OCI-LY7 (cell line): Measurements from ENCODE around the gene BTNL2. TPM values are rescaled to one million over a fixed set of nuclear protein-coding genes. Genes with fewer than 3 reads are reported as not detected.

Experiments
- BruUV-seq: library from RNA; stranded (reverse); fragments of 400-500 nt; replicated peaks from 2 replicates; lab custom pipeline; 2021; lab: Mats Ljungman, UMichigan
- CTCF ChIA-PET: fragments of 300-600 bp; sonication (Branson Sonifier 250); formaldehyde crosslinking; loops from one replicate; lab custom pipeline; 2022; ENCODE audit warnings: antibody characterized with exemption; ENCODE audit not compliant: unreplicated experiment; lab: Charles Lee
- POLR2A ChIA-PET: fragments of 300-600 bp; sonication (Branson Sonifier 250); formaldehyde crosslinking; loops from one replicate; lab custom pipeline; 2022; ENCODE audit warnings: antibody characterized with exemption; lab: Charles Lee
- DNase-seq: peaks from one replicate; pipeline ENCODE4 v3.0.0-alpha.2; 2015; ENCODE audit warnings: low spot score
- H2AFZ ChIP-seq: fragments of 200-600 bp; sonication (generic), shearing (Covaris generic); 2 replicates; pipeline ENCODE4 v1.6.1; 2014; ENCODE audit warnings: mild to moderate bottlenecking, antibody characterized with exemption, low read length, moderate library complexity
- H3K27ac ChIP-seq: fragments of 200-600 bp; sonication (generic); 2 replicates; pipeline ENCODE4 v1.5.1; 2014; ENCODE audit warnings: mixed run types, low read depth, mild to moderate bottlenecking, moderate library complexity, low read length, inconsistent platforms; ENCODE audit not compliant: poor library complexity, severe bottlenecking
- H3K36me3 ChIP-seq: fragments of 200-600 bp; sonication (generic); 2 replicates; pipeline ENCODE4 v1.6.1; 2014; ENCODE audit warnings: mild to moderate bottlenecking, antibody characterized with exemption, low read length, moderate library complexity, mixed read lengths; ENCODE audit not compliant: insufficient read depth
- H3K4me1 ChIP-seq: fragments of 200-600 bp; sonication (generic); 2 replicates; pipeline ENCODE4 v1.5.1; 2014; ENCODE audit warnings: mild to moderate bottlenecking, low read length; ENCODE audit not compliant: insufficient read depth, poor library complexity, severe bottlenecking
- H3K4me2 ChIP-seq: fragments of 200-600 bp; sonication (generic); 2 replicates; pipeline ENCODE4 v1.6.1; 2014; ENCODE audit warnings: mild to moderate bottlenecking, low read length
- H3K4me3 ChIP-seq: fragments of 200-600 bp; sonication (generic); 2 replicates; pipeline ENCODE4 v1.5.1; 2014; ENCODE audit warnings: mild to moderate bottlenecking, low read depth, low read length; ENCODE audit not compliant: poor library complexity, severe bottlenecking
- H3K79me2 ChIP-seq: fragments of 200-600 bp; sonication (generic); 2 replicates; pipeline ENCODE4 v1.6.1; 2016; ENCODE audit warnings: low read depth, mild to moderate bottlenecking, low read length, moderate library complexity, mixed read lengths; ENCODE audit not compliant: insufficient read depth
- H3K9me2 ChIP-seq: fragments of 200-600 bp; sonication (generic); 2 replicates; pipeline ENCODE4 v1.6.1; 2016; ENCODE audit warnings: mild to moderate bottlenecking, low read length, mixed read lengths; ENCODE audit not compliant: insufficient read depth
- H3K9me3 ChIP-seq: fragments of 200-600 bp; sonication (generic); 2 replicates; pipeline ENCODE4 v1.6.1; 2014; ENCODE audit warnings: mild to moderate bottlenecking, mixed run types, low read length, mixed read lengths
- H4K20me1 ChIP-seq: fragments of 200-600 bp; sonication (generic); 2 replicates; pipeline ENCODE4 v1.6.1; 2014; ENCODE audit warnings: mild to moderate bottlenecking, antibody characterized with exemption, low read length, moderate library complexity, mixed read lengths; ENCODE audit not compliant: insufficient read depth
- EZH2phosphoT487 ChIP-seq: fragments of 200-600 bp; sonication (generic); IDR thresholded peaks from 2 replicates; pipeline ENCODE4 v1.6.1; 2018; ENCODE audit warnings: low read depth, borderline replicate concordance, mild to moderate bottlenecking, mixed run types, antibody characterized with exemption, low read length, moderate library complexity, mixed read lengths
- intact Hi-C: fragments of 100-400 bp; cut with micrococcal nuclease; formaldehyde crosslinking; loops from one replicate; pipeline ENCODE4 v1.10.0; 2022; ENCODE audit not compliant: unreplicated experiment
- total RNA-seq, 2 experiments: library from RNA; depleted of rRNA in 1 of 2; stranded (reverse); fragments of >200 nt in 1 of 2; shearing (Covaris generic) in 1 of 2; gene quantifications; 2 replicates each; pipeline ENCODE4 v1.2.3, GENCODE V29; 2014 to 2022
- TF ChIP-seq, protein P1 (sequence below): fragments of 200-600 bp; sonication (generic); conservative IDR thresholded peaks from 2 replicates; pipeline ENCODE4 v1.5.1; 2014; ENCODE audit warnings: mild to moderate bottlenecking, antibody characterized with exemption, low read length, moderate library complexity, mixed read lengths

BTNL2 gene
- total RNA-seq, 2 experiments from 2014 or later, result 3.1 to 4.9 TPM

DNA sequence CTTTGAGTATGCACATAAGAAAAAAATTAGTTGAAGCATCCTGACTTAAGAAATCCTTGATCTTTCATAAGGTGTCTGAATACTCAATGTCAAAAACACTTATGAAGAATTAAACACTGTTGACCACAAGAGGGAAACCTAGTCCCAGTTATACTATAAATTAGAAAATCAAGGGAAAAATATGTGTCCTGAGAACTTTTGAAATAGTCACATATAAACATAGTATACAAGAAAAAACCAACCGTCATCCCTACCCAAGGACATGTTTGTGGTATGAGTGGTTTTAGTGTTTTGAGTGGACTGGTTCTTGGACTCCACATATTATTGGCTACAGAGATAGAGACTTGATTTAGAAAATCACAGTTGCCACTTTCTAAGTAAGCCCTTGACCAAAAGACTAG, 25.1 kb upstream of the BTNL2 start:
- ChIA-PET CTCF (interaction anchor here (0.7 to 1.0 kb wide), 3 partner anchors 187 to 270 kb away, joined by 3 to 4 read pairs (median 4); no protein-coding TSS in a partner anchor), POLR2A (interaction anchor here (0.7 kb wide), 1 partner anchor 356 kb away, joined by 3 read pairs; no protein-coding TSS in a partner anchor)
- Histone ChIP-seq H3K36me3 (no peaks in the 10 kb centered on the region), H3K79me2 (no peaks in the 10 kb centered on the region), H3K9me2 (no peaks in the 10 kb centered on the region), H4K20me1 (no peaks in the 10 kb centered on the region), H3K4me3 (no peak overlapping the region), H3K9me3 (no peaks in the 10 kb centered on the region), H2AFZ (no peak overlapping the region), H3K4me2 (no peak overlapping the region), H3K4me1 (peaks cover 24% of the 10 kb centered on the region), H3K27ac (no peak overlapping the region)
- no TSS peak for BruUV-seq
- DNase-seq, result peak; percentile 75
- intact Hi-C loops, result loop anchor here (1.0 to 2.0 kb wide), 4 partner anchors 261 to 437 kb away; no protein-coding TSS in a partner anchor
- TF ChIP-seq, protein P1, sequence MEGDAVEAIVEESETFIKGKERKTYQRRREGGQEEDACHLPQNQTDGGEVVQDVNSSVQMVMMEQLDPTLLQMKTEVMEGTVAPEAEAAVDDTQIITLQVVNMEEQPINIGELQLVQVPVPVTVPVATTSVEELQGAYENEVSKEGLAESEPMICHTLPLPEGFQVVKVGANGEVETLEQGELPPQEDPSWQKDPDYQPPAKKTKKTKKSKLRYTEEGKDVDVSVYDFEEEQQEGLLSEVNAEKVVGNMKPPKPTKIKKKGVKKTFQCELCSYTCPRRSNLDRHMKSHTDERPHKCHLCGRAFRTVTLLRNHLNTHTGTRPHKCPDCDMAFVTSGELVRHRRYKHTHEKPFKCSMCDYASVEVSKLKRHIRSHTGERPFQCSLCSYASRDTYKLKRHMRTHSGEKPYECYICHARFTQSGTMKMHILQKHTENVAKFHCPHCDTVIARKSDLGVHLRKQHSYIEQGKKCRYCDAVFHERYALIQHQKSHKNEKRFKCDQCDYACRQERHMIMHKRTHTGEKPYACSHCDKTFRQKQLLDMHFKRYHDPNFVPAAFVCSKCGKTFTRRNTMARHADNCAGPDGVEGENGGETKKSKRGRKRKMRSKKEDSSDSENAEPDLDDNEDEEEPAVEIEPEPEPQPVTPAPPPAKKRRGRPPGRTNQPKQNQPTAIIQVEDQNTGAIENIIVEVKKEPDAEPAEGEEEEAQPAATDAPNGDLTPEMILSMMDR, result peak; percentile 93
- TF ChIP-seq EZH2phosphoT487, result no peak

DNA sequence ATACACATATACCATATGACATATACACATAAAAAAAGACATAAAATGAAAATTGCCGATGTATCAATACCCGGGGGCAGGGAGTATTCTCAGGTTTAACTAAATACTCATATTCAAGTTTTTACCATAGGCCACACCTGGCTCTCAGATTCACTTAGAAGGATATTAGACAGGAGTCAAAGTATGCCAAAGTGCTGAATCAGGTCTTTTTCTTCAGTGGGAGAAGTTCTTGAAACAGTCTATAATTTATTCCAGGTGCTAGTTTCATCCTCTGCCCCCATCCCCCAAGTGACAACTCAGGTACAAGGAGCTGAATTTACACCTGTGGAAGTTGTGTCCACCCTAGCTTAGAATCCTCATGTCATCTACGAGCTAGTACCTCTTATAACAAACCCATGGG, 24.2 kb upstream of the BTNL2 start:
- POLR2A ChIA-PET, result interaction anchor here (0.6 to 1.6 kb wide), 3 partner anchors 8 to 804 kb away, joined by 3 to 4 read pairs (median 4); no protein-coding TSS in a partner anchor
- H2AFZ ChIP-seq, result no peak overlapping the region
- no peaks in the 10 kb centered on the region for H4K20me1 ChIP-seq
- no peaks in the 10 kb centered on the region for H3K9me3 ChIP-seq
- no peaks in the 10 kb centered on the region for H3K79me2 ChIP-seq
- no peak for DNase-seq
- no peaks in the 10 kb centered on the region for H3K9me2 ChIP-seq
- no peak overlapping the region for H3K4me3 ChIP-seq
- peaks cover 15% of the 10 kb centered on the region for H3K4me1 ChIP-seq
- intact Hi-C loops, result no loop called here
- no TSS peak for BruUV-seq
- TF ChIP-seq, protein P1, result no peak
- TF ChIP-seq EZH2phosphoT487, result no peak
- CTCF ChIA-PET, result interaction anchor here (0.7 kb wide), 1 partner anchor 407 kb away, joined by 3 read pairs; the partner anchor contains the start of gene TAP2
- H3K4me2 ChIP-seq, result no peak overlapping the region
- H3K27ac ChIP-seq, result no peak overlapping the region
- no peaks in the 10 kb centered on the region for H3K36me3 ChIP-seq

DNA sequence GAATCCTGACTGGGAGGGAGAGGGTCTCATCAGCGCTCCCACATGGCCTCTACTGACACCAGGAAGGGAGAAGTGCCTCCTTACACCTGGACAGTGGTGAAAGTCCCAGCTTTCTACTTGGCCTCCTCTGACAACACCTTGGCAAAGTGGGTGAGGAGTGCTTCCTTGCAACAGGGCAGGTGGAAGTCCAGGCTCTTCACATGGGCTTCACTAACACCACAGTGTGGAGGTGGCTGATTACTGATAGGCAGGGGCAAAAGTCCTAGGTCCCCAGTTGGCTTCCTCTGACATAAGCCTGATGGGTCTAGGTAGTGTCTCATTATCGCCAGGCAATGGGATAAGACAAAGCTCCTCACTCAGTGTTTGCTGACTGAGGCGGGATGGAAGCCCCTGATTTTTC, 23.2 kb upstream of the BTNL2 start:
- Histone ChIP-seq H3K36me3 (no peaks in the 10 kb centered on the region), H3K4me3 (no peak overlapping the region), H3K4me1 (peaks cover 7% of the 10 kb centered on the region), H3K9me2 (no peaks in the 10 kb centered on the region), H2AFZ (no peak overlapping the region), H3K9me3 (no peaks in the 10 kb centered on the region), H4K20me1 (no peaks in the 10 kb centered on the region), H3K4me2 (no peak overlapping the region), H3K79me2 (no peaks in the 10 kb centered on the region), H3K27ac (no peak overlapping the region)
- no peak for TF ChIP-seq EZH2phosphoT487
- TF ChIP-seq, protein P1, result no peak
- POLR2A ChIA-PET, result interaction anchor here (1.6 kb wide), 1 partner anchor 9 kb away, joined by 3 read pairs; no protein-coding TSS in a partner anchor
- CTCF ChIA-PET, result interaction anchor here (1.0 kb wide), 1 partner anchor 9 kb away, joined by 3 read pairs; no protein-coding TSS in a partner anchor
- intact Hi-C loops, result no loop called here
- BruUV-seq, result no TSS peak
- no peak for DNase-seq
